Thyroid gland (tissue), 4 donors: Measurements from ENCODE around the gene KCNJ10. TPM values are rescaled to one million over a fixed set of nuclear protein-coding genes. Genes with fewer than 3 reads are reported as not detected.

ENCODE experiments used
- DNase-seq, 2 donors: peaks; one replicate each; pipeline ENCODE4 v3.0.0-alpha.2; 2019
- H3K27ac ChIP-seq, 3 donors: fragments of 200-600 bp; sonication (generic); 1 replicate in 2 of 3; 2 replicates in 1 of 3; pipeline ENCODE4 v1.5.1; 2016 to 2019; ENCODE audit warnings: mild to moderate bottlenecking in 1 of 3, moderate library complexity in 1 of 3
- H3K27me3 ChIP-seq: fragments of 200-600 bp; sonication (generic); one replicate; pipeline ENCODE4 v1.5.1; 2019
- H3K36me3 ChIP-seq, 2 donors: fragments of 200-600 bp; sonication (generic); one replicate each; pipeline ENCODE4 v1.5.1; 2016 to 2019
- H3K4me1 ChIP-seq, 2 donors: fragments of 200-600 bp; sonication (generic); one replicate each; pipeline ENCODE4 v1.5.1; 2017 to 2019
- H3K4me3 ChIP-seq, 3 donors: fragments of 200-600 bp; sonication (generic); replicated peaks in 1 of 3; 1 replicate in 2 of 3; 2 replicates in 1 of 3; pipeline ENCODE4 v1.5.1; 2016; ENCODE audit warnings: mild to moderate bottlenecking in 1 of 3
- H3K9me3 ChIP-seq: fragments of 200-600 bp; sonication (generic); one replicate; pipeline ENCODE4 v1.5.1; 2017
- CTCF ChIP-seq, 6 experiments: fragments of 200-600 bp in 3 of 6; fragments of 450-650 bp in 3 of 6; sonication (generic) in 3 of 6; IDR thresholded peaks; one replicate each; pipeline ENCODE4 v1.5.1; 2016 to 2019; ENCODE audit warnings: antibody characterized with exemption in 6 of 6, mild to moderate bottlenecking in 2 of 6, inconsistent platforms in 1 of 6, moderate library complexity in 1 of 6
- POLR2A ChIP-seq, 2 donors: fragments of 450-650 bp; IDR thresholded peaks; one replicate each; pipeline ENCODE4 v1.6.1; 2017; ENCODE audit warnings: antibody characterized with exemption in 2 of 2, mild to moderate bottlenecking in 2 of 2, moderate library complexity in 1 of 2
- WGBS, 2 donors: methylation state at CpG; one replicate each; pipeline ENCODE4 v1.1.5; 2017; 5-methylcytosine and 5-hydroxymethylcytosine counted together
- intact Hi-C: fragments of 100-400 bp; cut with DNase I; formaldehyde crosslinking; loops from one replicate; pipeline ENCODE4 v1.15.1; 2023
- total RNA-seq, 4 donors: library from RNA; depleted of rRNA; stranded (reverse); fragments of >200 nt; gene quantifications; one replicate each; pipeline ENCODE4 v1.2.3, GENCODE V29; 2016

KCNJ10 gene
- total RNA-seq, 4 donors from 2014 or later: 0.13 to 0.45 (median 0.33) TPM; not detected in 1

- H3K27ac ChIP-seq: peak overlapping the region in 2 of 3 donors; percentile 11 to 62
- peaks cover 8 to 22% of the 10 kb centered on the region in 2 donors for H3K4me1 ChIP-seq
- peak; percentile 8 to 20 for DNase-seq
- H3K9me3 ChIP-seq: no peaks in the 10 kb centered on the region
- H3K4me3 ChIP-seq: peak overlapping the region; percentile 38 to 74 (median 58)
- WGBS, 2 donors: 8% methylated on average over 23 of the region's 23 CpGs
- no peaks in the 10 kb centered on the region for H3K27me3 ChIP-seq
- TF ChIP-seq POLR2A (IDR thresholded peaks at IDR 0.05) (no peak), CTCF (IDR thresholded peaks at IDR 0.05) (no peak)
- H3K36me3 ChIP-seq: no peaks in the 10 kb centered on the region
- intact Hi-C loops: loop anchor here (5.0 kb wide), 1 partner anchor 249 kb away; the partner anchor contains the start of gene DUSP23
These were observed 39.1 kb downstream of the KCNJ10 start for GRCh38 chr1:160030657-160031364.

- TF ChIP-seq POLR2A (IDR thresholded peaks at IDR 0.05) (no peak), CTCF (IDR thresholded peaks at IDR 0.05) (no peak)
- intact Hi-C loops: no loop called here
- Histone ChIP-seq H3K27ac (no peak overlapping the region), H3K4me1 (peaks cover 8 to 22% of the 10 kb centered on the region in 2 donors), H3K4me3 (no peak overlapping the region), H3K9me3 (no peaks in the 10 kb centered on the region), H3K27me3 (no peaks in the 10 kb centered on the region), H3K36me3 (no peaks in the 10 kb centered on the region)
- no peak for DNase-seq
These were observed 41.5 kb downstream of the KCNJ10 start for GRCh38 chr1:160028426-160028825.

DNA sequence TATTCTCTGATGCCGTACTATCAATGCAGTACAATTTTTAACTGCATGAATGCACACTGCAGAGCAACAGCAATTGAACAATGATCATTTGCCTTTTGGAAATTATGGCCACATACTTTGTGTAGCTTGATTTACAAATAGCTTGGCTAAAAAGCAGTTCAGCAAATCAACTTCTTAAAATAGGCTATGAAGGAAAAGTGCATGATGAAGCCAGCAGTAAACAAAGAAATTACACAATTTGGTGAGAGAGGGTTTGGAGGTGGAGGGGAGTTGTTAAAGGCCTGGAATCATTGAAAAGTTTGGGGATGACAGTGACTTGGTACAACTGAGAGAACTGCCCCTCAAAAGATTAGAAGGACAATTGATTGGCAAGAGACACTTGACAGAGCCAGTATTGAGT lies 44.6 kb downstream of the KCNJ10 start:
- 80 to 84% methylated on average over 1 of the region's 1 CpG for WGBS, 2 donors
- Histone ChIP-seq H3K4me3 (no peak overlapping the region), H3K4me1 (peaks cover under 1 to 11% of the 10 kb centered on the region in 2 donors), H3K9me3 (no peaks in the 10 kb centered on the region), H3K27me3 (no peaks in the 10 kb centered on the region), H3K27ac (no peak overlapping the region), H3K36me3 (no peaks in the 10 kb centered on the region)
- intact Hi-C loops: no loop called here
- no peak for DNase-seq
- TF ChIP-seq CTCF (IDR thresholded peaks at IDR 0.05): no peak

- WGBS, 2 donors: 60 to 61% methylated on average over 2 of the region's 2 CpGs
These were observed 45.6 kb downstream of the KCNJ10 start for GRCh38 chr1:160024195-160024905.

More at GRCh38 chr1:160024195-160024905, 45.6 kb downstream of the KCNJ10 start:
- Histone ChIP-seq H3K36me3 (no peaks in the 10 kb centered on the region), H3K4me1 (peaks cover 0 to 8% of the 10 kb centered on the region in 2 donors), H3K9me3 (no peaks in the 10 kb centered on the region), H3K27me3 (no peaks in the 10 kb centered on the region), H3K27ac (no peak overlapping the region), H3K4me3 (no peak overlapping the region)
- TF ChIP-seq POLR2A (IDR thresholded peaks at IDR 0.05): no peak
- no peak for TF ChIP-seq CTCF (IDR thresholded peaks at IDR 0.05)
- DNase-seq: no peak
- intact Hi-C loops: no loop called here
